GM12878 (cell line): Measurements from ENCODE around the gene PDZK1. TPM values are rescaled to one million over a fixed set of nuclear protein-coding genes. Genes with fewer than 3 reads are reported as not detected.

ENCODE experiments used
- KLF5 ChIP-seq: fragments of 450-650 bp; IDR thresholded peaks from 2 replicates; pipeline ENCODE4 v1.6.1; 2014; ENCODE audit warnings: mild to moderate bottlenecking; ENCODE audit not compliant: partially characterized antibody
- LARP7 ChIP-seq: fragments of 450-650 bp; IDR thresholded peaks from 2 replicates; pipeline ENCODE4 v1.6.1; 2017; ENCODE audit warnings: mild to moderate bottlenecking
- TCF12 ChIP-seq: IDR thresholded peaks from 2 replicates; pipeline ENCODE4 v1.6.1; 2011; ENCODE audit warnings: low read depth, mild to moderate bottlenecking, low read length
- USF2 ChIP-seq: IDR thresholded peaks from 2 replicates; pipeline ENCODE4 v1.6.1; 2011; ENCODE audit warnings: low read depth, low read length, improper control_type of control experiment, borderline replicate concordance
- polyA plus RNA-seq, 11 experiments: library from polyadenylated mRNA; depleted of rRNA in 4 of 11; unstranded in 6 of 11; stranded (reverse) in 5 of 11; fragments of >200 nt; fragmentation: Nextera tagmentation in 4 of 11; fragmentation: Illumina TruSeq in 1 of 11; extraction: Ambion mirVana in 4 of 11; extraction: Trizol in 1 of 11; gene quantifications; 1 replicate in 1 of 11; 2 replicates in 10 of 11; pipeline versions ENCODE4 v1.2.1 to v1.2.3, GENCODE V29; 2011 to 2016; ENCODE audit warnings: inconsistent platforms in 2 of 11, missing spikeins in 2 of 11, low read depth in 1 of 11
- total RNA-seq, 4 experiments: library from RNA; depleted of rRNA in 3 of 4; stranded (reverse); fragments of >200 nt in 3 of 4; fragmentation: Illumina TruSeq in 1 of 4; extraction: Trizol in 1 of 4; gene quantifications; 2 replicates each; pipeline versions ENCODE4 v1.2.1 to v1.2.3, GENCODE V29; 2013 to 2021
- TF ChIP-seq, protein P1 (sequence below): IDR thresholded peaks from 2 replicates; pipeline ENCODE4 v1.6.1; 2012; ENCODE audit warnings: improper control_type of control experiment, low read depth, low read length; ENCODE audit not compliant: insufficient replicate concordance

The PDZK1 gene
- total and polyA plus RNA-seq, 10 of the 15 experiments (the other 5 are each of a cell fraction or from before 2014, with no cell fraction given), result 0.09 to 5.0 (median 0.31) TPM

- TF ChIP-seq TCF12 (no peak), USF2 (no peak), KLF5 (no peak), LARP7 (no peak)
- TF ChIP-seq, protein P1, sequence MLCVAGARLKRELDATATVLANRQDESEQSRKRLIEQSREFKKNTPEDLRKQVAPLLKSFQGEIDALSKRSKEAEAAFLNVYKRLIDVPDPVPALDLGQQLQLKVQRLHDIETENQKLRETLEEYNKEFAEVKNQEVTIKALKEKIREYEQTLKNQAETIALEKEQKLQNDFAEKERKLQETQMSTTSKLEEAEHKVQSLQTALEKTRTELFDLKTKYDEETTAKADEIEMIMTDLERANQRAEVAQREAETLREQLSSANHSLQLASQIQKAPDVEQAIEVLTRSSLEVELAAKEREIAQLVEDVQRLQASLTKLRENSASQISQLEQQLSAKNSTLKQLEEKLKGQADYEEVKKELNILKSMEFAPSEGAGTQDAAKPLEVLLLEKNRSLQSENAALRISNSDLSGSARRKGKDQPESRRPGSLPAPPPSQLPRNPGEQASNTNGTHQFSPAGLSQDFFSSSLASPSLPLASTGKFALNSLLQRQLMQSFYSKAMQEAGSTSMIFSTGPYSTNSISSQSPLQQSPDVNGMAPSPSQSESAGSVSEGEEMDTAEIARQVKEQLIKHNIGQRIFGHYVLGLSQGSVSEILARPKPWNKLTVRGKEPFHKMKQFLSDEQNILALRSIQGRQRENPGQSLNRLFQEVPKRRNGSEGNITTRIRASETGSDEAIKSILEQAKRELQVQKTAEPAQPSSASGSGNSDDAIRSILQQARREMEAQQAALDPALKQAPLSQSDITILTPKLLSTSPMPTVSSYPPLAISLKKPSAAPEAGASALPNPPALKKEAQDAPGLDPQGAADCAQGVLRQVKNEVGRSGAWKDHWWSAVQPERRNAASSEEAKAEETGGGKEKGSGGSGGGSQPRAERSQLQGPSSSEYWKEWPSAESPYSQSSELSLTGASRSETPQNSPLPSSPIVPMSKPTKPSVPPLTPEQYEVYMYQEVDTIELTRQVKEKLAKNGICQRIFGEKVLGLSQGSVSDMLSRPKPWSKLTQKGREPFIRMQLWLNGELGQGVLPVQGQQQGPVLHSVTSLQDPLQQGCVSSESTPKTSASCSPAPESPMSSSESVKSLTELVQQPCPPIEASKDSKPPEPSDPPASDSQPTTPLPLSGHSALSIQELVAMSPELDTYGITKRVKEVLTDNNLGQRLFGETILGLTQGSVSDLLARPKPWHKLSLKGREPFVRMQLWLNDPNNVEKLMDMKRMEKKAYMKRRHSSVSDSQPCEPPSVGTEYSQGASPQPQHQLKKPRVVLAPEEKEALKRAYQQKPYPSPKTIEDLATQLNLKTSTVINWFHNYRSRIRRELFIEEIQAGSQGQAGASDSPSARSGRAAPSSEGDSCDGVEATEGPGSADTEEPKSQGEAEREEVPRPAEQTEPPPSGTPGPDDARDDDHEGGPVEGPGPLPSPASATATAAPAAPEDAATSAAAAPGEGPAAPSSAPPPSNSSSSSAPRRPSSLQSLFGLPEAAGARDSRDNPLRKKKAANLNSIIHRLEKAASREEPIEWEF, result no peak
Observed at GRCh38 chr1:145710291-145711027, 3.3 kb upstream of the PDZK1 start (continued).
